HG03378 (cell line): ENCODE data around the gene EFCAB10.
"Not testable (repeated sequence)": the region's sequence is repeated elsewhere in the genome, so short reads cannot be mapped to it uniquely, and the experiment has no call there.

Experiments
- ATAC-seq: cut with Tn5 transposase; IDR thresholded peaks from one replicate; pipeline ENCODE4 v1.9.1; 2021; ENCODE audit warnings: mild to moderate bottlenecking, moderate library complexity; ENCODE audit not compliant: unreplicated experiment

EFCAB10 gene

GRCh38 chr7:105531792-105532671 is 49.3 kb downstream of the EFCAB10 start, which contains the start of gene RINT1:
TSS of gene RINT1 (plus strand) at chr7:105532201. CDS start at chr7:105532316, 115 bp downstream.
- ATAC-seq, result peak; percentile 95

- ATAC-seq, result no peak
These were observed 50.7 kb downstream of the EFCAB10 start for GRCh38 chr7:105530546-105530945.

DNA sequence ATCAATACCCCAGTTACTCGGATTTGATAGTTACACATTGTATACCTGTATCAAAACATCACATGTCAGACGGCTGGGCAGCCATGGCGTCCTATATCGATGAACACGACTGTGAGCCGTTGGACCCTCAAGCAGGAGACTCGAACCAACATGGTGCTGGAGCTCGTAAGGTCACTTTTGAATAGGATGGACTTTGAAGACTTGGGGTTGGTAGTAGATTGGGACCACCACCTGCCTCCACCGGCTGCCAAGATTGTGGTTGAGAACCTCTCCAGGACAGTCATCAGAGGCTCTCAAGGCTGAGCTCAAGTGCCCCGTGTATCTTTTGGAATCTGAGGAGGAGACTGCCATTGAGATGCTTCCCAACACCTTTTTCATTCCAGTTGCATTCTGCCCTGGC is 51.2 kb downstream of the EFCAB10 start:
- ATAC-seq, result no peak

DNA sequence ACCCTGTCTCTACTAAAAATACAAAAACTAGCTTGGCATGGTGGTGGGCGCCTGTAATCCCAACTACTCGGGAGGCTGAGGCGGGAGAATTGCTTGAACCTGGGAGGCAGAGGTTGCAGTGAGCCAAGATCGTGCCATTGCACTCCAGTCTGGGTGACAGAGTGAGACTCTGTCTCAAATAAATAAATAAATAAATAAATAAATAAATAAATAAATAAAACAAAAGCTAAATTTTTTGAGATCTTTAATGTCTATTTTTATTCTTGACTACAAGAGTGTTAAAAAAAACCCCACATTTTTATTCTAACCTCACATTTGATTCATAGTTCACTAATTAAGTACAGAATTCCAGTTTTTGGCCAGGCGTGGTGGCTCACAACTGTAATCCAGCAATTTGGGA is 53.6 kb downstream of the EFCAB10 start:
- ATAC-seq, result not testable (repeated sequence)

DNA sequence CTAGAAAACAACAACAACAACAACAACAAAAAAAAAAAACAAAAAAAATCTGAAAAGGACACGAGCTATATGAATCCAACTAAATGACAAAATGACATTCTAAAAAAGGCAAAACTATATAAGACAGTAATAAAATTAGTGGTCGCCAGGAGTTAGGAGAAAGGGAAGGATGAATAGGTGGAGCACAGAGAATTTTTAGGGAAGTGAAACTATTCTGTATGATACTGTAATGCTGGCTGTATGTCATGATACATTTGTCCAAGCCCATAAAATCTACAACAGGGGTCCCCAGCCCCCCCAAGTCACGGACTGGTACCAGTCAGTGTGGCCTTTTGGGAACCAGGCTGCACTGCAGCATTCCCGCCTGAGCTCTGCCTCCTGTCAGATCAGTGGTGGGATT is 56.5 kb downstream of the EFCAB10 start:
- no peak for ATAC-seq

GRCh38 chr7:105524423-105524822 is 56.9 kb downstream of the EFCAB10 start:
- not testable (repeated sequence) for ATAC-seq

DNA sequence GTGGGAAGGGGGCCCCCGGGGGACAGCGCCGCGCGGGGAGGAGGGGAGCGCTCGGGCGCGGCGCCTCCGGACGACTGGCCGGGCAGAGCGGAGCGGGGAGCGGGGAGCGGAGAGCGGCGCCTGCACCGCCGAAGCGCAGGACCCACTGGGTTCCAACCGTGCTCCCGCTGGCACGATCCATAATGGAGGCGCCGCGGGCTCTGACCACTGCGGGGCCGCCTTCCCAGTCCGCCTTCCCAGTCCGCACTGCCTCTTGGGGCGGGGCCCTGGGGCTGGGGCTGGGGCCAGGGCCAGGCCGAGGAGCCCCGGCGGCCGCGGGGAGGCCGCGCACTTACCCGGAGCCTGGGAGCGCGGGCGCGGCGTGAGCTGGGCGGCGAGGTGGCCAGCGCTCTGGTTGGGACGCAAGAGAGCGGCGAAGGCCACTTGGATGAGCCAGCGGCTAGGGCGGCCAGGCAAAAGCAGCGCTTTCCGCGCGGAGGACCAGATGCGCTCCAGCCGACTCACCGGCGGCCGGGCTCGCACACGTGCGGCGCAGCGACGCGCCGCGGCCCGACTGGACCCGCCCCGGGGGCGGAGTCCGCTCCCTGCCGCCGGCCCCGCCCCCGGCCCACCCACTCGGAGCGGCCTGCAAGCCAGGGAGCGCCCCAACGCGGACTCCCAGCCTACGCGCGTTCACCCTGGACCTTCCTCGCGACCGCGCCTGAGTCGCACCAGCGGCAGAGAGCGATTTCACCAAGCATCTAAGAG is 59.4 kb downstream of the EFCAB10 start, which contains the start of gene PUS7:
Gene PUS7, minus strand, starts transcription at position 555 of the 747 bp plus-strand sequence. CDS start 13,759 bp downstream, outside the sequence.
- ATAC-seq, result peak; percentile 75

DNA sequence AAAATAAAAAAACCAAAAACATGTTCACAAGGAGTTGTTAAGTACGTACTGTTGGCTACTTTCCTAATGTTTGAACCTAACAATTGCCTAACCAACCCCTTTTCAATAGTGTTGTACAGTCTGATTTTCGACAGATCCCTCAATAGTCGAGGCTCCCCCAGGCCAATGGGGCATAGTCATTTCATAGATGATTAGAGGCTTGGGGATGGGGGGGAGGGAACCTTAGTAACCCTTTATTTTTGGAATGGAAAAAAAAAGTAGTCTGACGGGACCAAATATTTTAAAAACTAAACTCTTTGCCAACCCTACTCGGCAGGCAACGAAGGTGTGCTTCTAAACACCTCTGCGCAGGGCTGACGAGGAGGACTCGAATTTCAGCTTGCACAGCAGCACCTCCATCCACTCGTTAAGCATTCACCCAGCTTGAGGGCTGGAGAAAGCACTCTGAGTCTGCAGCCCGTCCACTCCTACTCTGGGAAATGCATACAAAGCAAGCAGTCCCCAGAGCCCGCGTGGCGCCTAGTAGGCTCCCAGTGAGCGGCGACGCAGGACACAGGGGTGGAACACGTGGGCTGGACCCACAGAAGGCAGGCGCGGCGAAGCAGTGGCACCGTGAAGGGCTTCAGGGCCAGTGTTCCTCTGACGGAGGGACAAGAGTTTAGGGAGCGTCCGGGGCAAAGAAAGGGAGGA is 60.1 kb downstream of the EFCAB10 start:
- peak; percentile 32 for ATAC-seq

DNA sequence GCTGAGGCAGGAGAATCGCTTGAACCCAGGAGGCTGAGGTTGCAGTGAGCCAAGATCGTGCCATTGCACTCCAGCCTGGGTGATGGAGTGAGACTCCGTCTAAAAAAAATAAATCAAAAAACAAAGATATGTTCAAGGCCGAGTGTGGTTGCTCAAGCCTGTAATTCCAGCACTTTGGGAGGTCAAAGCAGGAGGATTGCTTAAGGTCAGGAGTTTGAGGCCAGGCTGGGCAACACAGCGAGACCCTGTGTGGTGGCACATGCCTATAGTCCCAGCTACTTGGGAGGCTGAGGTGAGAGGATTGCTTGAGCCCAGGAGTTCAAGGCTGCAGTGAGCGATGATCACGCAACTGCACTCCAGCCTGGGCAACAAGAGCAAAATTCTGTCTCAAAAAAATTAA is 60.7 kb downstream of the EFCAB10 start:
- ATAC-seq, result not testable (repeated sequence)

DNA sequence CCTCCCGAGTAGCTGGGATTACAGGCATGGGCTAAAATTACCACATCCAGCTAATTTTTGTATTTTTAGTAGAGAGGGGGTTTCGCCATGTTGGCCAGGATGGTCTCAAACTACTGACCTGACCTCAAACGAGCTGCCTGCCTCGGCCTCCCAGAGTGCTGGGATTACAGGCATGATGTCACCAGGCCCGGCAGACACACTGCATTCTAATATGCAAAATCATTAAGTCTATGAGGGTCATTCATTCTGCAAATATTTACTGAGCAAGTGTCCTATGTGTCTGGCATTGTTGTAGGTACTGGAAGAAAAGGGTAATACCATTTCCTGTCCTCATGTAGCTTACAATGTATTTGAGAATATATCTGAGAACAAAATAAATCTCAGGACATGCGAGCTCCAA is 61.9 kb downstream of the EFCAB10 start:
- ATAC-seq, result no peak

- not testable (repeated sequence) for ATAC-seq
These were observed 65.7 kb downstream of the EFCAB10 start for GRCh38 chr7:105515610-105516009.
